GM21737 (cell line): ENCODE results near the gene DMXL2.
A peak's percentile ranks its signal among the peaks of the same experiment; 100 is the strongest.
"Not testable (repeated sequence)": the region's sequence is repeated elsewhere in the genome, so short reads cannot be mapped to it uniquely, and the experiment has no call there.

ENCODE experiments used
- ATAC-seq: cut with Tn5 transposase; IDR thresholded peaks from one replicate; pipeline ENCODE4 v1.9.1; 2021; ENCODE audit warnings: mild to moderate bottlenecking, moderate library complexity; ENCODE audit not compliant: unreplicated experiment

DMXL2 gene

GRCh38 chr15:51623386-51623938, 891 bp upstream of the DMXL2 start:
- ATAC-seq, result no peak

DNA sequence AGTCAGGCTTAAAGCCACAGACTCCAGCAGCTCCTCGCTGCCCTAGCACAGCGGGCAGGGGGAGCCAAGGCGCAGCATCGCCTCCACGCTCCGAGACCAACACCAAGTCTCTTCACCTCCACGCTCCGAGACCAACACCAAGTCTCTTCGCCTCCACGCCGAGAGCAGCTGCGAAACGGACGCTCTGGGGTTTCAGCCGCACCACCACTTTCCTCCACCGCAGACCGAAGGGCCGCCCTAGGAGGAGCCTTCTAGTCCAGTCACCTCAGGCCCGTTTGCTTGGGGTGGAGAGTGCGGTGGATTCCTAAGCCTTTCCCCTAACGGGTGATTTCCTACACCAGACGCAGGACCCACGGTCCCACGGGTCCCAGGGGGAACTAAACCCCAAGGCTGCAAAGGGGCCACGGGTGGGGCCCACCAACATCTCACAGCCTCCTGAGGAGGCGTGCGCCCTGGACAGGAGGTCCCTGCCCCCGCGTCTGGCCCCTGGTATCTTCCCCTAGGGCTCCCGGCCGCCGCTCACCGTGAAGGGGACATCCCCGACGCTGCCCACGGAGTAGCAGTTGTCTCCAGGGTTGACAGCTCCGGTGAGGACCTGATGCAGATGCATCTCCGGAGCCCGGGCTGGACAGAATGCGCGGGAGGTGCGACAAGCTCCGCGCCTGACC, 501 bp downstream of the DMXL2 start:
- ATAC-seq, result peak; percentile 40

GRCh38 chr15:51621155-51621765, 1.3 kb downstream of the DMXL2 start:
- no peak for ATAC-seq

DNA sequence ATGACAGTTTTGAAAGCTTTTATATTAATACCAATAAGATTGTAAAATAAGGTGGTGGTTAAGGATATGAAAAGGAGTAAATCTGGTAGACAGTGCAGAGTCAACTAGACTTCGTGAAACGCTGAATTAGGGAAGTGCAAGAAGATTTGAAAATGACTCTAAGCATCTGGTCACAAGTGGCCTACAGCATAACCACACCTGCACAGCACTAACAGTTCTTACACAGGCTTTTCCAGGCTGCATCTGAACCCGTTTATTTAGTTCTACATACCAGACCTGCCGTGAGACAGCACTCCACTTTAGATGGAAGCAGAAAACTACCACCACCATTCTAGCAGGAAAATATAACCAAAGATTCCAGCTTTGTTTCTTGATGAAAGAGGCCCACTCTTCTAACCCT, 1.9 kb downstream of the DMXL2 start:
- no peak for ATAC-seq

- no peak for ATAC-seq
Measured at GRCh38 chr15:51620122-51620521, 2.4 kb downstream of the DMXL2 start.

DNA sequence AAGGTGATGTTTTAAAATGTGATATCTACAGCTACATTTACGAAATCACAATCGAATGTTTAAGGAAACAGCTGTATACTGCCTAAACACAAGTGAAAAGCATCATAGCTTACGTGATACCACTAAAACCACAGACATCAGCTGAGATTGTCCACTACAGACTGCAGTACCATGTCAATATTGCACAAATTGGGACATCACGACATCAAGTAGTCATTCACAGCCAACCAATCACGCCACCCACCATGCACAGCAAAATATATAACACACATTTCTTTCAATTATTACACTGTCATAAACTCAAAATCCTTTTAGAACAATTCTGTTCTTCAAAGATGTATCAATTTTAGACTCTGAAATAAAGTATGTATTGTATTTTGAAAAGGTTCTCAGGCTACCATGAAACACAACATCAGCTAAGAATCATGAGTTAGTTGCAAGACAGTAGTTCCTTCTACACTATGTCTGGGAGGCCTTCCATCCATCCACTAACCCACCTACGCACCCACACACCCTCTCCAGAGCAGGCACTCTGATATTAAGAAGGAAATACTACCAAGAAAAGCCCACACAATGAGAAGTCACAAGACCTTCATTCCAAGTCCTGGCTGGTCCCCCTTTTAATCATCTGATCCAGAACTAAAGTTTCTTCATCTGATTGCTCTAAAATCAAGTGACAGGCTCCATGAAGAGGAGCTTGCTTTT, 3.1 kb downstream of the DMXL2 start:
- no peak for ATAC-seq

- no peak for ATAC-seq
Measured at GRCh38 chr15:51617886-51618285, 4.7 kb downstream of the DMXL2 start.

DNA sequence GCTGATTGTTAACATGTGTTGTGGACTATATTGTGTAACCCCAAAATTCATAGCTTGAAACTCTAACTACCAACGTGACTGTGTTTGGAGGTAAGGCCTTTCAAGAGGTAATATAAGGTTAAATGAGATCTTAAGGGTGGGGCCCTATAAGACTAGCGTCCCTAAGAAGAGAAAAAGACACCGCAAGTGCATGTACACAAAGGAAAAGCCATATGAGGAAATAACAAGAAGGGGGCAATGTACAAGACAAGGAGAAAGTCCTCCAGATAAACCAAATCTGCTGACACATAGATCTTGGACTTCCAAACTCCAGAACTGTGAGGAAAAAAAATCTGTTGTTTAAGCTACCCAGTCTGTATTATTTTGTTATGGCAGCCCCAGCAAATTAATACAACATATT, 8.6 kb downstream of the DMXL2 start:
- ATAC-seq, result no peak

DNA sequence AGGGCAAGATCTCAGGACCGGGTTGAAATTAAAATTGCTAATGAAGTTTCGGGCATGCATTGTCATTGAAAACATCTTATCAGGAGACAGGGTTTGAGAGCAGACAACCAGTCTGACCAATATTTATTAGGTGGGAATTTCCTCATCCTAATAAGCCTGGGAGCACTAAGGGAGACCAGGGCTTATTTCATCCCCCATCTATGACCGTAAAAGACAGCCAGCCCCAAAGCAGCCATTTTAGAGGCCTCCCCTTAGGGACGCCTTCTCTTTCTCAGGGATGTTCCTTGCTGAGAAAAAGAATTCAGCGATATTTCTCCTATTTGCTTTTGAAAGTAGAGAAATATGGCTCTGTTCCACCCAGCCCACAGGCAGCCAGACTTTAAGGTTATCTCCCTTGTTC, 9.9 kb downstream of the DMXL2 start:
- ATAC-seq, result not testable (repeated sequence)

GRCh38 chr15:51603462-51603948, 19.1 kb downstream of the DMXL2 start:
- not testable (repeated sequence) for ATAC-seq

DNA sequence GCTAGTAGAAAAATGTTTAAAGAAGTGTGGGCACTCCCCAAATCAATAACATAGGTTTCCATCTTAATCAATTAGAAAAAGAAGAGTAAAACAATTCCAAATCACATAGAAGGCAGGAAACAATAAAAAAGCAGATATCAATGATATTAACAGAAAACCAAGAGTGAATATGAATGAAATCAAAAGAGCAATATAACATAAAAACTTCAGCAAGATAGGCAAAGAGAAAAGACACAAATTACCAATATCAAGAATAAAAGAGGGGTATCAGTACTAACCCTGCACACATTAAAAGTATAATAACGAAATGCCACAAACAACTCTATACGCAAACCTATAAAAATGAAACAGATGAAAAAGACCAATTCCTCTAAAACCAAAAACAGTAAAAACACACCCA, 19.6 kb downstream of the DMXL2 start:
- no peak for ATAC-seq

DNA sequence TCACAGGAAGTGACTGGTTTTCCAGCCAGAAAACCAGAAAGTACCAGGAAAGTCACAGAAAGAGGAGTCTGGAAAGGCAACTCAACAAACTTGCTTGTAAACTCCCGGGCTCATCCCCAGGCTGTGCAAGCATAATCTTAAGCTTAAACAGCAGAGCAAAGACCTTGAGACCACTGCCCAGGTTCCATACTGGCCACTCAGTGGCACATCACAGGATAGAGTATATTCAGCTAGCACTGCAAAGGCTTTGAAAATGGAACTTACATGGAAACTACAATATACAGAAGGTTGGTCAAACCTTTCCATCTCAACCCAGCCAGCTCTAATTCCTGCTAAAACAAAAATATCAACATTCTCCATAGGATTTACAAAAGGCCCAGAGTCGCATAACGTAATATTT, 20.1 kb downstream of the DMXL2 start:
- ATAC-seq, result no peak

GRCh38 chr15:51601801-51602200, 20.8 kb downstream of the DMXL2 start:
- no peak for ATAC-seq

- ATAC-seq, result no peak
Measured at GRCh38 chr15:51600114-51600513, 22.5 kb downstream of the DMXL2 start.

- no peak for ATAC-seq
Measured at GRCh38 chr15:51589881-51590568, 32.5 kb downstream of the DMXL2 start.

DNA sequence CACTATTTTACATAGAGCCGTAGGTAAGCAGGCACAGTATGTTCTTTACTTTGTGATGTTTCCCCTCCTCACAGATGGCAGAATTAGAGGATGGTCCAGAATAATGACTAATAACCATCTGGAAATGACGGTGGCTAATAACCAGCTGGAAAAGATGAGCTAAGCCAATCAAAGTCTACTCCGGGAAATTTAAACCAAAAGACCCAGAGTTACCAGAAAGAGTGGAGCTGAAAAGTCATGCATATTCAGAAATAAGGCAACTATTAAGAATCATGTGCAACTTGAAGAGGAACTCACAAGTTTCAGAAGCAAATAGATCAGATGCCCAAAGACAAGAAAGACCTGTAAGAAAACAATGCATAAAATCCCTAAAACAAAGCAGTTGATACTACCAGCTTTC, 33.6 kb downstream of the DMXL2 start:
- no peak for ATAC-seq

DNA sequence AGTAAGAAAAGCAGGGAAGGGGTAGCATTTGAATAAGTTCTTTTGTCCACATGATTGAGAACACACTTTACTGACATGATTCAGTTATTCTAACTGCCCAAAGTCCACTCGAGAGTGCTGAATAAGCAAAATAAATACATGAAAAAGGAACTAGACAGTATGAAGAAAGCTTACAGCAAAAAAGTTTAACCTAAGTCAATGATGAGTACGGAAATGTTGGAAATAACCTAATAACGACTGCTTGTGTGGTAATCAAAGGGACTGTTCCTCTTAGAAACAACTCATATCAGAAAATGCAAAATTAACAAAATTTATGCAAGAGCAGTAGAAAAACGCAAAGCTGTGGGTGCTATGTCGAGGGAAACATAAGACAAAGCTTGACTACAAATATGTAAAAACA, 36.6 kb downstream of the DMXL2 start:
- ATAC-seq, result no peak

DNA sequence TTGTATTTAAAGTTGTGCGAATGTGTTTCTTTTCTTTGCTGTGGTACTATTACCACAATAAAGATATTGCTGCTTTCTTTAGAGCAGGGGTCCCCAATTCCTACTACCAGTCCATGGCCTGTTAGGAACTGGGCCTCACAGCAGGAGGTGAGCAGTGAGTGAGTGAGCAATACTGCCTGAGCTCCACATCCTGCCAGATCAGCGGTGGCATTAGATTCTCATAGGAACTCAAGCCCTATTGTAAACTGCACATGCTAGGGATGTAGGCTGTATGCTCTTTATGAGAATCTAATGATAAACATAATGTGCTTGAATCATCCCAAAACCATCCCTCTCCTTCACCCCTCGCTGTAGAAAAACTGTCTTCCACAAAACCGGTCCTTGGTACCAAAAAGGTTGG, 41.6 kb downstream of the DMXL2 start:
- no peak for ATAC-seq

GRCh38 chr15:51580385-51580784, 42.2 kb downstream of the DMXL2 start:
- no peak for ATAC-seq

- ATAC-seq, result no peak
Measured at GRCh38 chr15:51579012-51579411, 43.6 kb downstream of the DMXL2 start.

GRCh38 chr15:51577636-51578304, 44.8 kb downstream of the DMXL2 start:
- ATAC-seq, result no peak
